ENCODE data around the gene STRIP2.
"Not testable (repeated sequence)": the region's sequence is repeated elsewhere in the genome, so short reads cannot be mapped to it uniquely, and the experiment has no call there.

The STRIP2 gene

GRCh38 chr7:129469930-129470329 lies 35.7 kb downstream of the STRIP2 start:
- TF ChIP-seq, protein P1, sequence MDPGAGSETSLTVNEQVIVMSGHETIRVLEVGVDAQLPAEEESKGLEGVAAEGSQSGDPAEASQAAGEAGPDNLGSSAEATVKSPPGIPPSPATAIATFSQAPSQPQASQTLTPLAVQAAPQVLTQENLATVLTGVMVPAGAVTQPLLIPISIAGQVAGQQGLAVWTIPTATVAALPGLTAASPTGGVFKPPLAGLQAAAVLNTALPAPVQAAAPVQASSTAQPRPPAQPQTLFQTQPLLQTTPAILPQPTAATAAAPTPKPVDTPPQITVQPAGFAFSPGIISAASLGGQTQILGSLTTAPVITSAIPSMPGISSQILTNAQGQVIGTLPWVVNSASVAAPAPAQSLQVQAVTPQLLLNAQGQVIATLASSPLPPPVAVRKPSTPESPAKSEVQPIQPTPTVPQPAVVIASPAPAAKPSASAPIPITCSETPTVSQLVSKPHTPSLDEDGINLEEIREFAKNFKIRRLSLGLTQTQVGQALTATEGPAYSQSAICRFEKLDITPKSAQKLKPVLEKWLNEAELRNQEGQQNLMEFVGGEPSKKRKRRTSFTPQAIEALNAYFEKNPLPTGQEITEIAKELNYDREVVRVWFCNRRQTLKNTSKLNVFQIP (CRISPR knock-in tag; IDR thresholded peaks at IDR 0.05; ENCODE audit: borderline replicate concordance, low read depth), result no peak
- TF ChIP-seq ZNF8 (CRISPR knock-in tag; IDR thresholded peaks at IDR 0.05) (no peak), CREB5 (CRISPR knock-in tag; IDR thresholded peaks at IDR 0.05; ENCODE audit: low read depth) (no peak), GLIS3 (CRISPR knock-in tag; IDR thresholded peaks at IDR 0.05) (no peak), CSRNP3 (CRISPR knock-in tag; IDR thresholded peaks at IDR 0.05) (no peak)
- TF ChIP-seq, protein P2, sequence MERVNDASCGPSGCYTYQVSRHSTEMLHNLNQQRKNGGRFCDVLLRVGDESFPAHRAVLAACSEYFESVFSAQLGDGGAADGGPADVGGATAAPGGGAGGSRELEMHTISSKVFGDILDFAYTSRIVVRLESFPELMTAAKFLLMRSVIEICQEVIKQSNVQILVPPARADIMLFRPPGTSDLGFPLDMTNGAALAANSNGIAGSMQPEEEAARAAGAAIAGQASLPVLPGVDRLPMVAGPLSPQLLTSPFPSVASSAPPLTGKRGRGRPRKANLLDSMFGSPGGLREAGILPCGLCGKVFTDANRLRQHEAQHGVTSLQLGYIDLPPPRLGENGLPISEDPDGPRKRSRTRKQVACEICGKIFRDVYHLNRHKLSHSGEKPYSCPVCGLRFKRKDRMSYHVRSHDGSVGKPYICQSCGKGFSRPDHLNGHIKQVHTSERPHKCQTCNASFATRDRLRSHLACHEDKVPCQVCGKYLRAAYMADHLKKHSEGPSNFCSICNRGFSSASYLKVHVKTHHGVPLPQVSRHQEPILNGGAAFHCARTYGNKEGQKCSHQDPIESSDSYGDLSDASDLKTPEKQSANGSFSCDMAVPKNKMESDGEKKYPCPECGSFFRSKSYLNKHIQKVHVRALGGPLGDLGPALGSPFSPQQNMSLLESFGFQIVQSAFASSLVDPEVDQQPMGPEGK (CRISPR knock-in tag; IDR thresholded peaks at IDR 0.05; ENCODE audit: borderline replicate concordance), result no peak
- ATAC-seq, result no peak

GRCh38 chr7:129470411-129470810 lies 36.2 kb downstream of the STRIP2 start:
- no peak for TF ChIP-seq GLIS3 (CRISPR knock-in tag; IDR thresholded peaks at IDR 0.05)
- TF ChIP-seq TCF4 (CRISPR knock-in tag; IDR thresholded peaks at IDR 0.05; ENCODE audit: borderline replicate concordance), result peak; percentile 51; the same call in 1 of the 2 replicates
- TF ChIP-seq BACH2 (CRISPR knock-in tag; IDR thresholded peaks at IDR 0.05; ENCODE audit: borderline replicate concordance), result no peak
- no peak; the same call in 2 of the 3 replicates for ATAC-seq

DNA sequence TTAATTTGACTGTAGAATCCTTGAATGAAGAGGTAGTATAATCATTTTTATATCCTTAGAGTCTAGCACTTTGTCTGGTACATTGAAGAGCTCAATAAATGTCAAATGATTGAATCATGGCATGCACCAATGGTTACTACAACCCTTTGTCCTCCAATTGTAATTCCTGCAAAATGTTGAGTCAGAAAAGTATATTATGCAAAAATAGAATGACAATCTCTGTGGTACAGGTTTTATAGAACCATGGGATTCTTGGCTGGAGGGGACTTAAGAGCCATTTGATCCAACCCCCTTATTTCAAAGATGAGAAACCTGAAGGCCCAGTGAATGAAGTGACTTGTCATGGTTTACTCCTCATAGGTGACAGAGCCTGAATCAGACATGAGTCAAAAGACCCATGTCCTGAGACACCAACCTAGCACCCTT lies 37.2 kb downstream of the STRIP2 start:
- TF ChIP-seq TSHZ2 (CRISPR knock-in tag; IDR thresholded peaks at IDR 0.05), result no peak
- TF ChIP-seq ZNF565 (CRISPR knock-in tag; conservative IDR thresholded peaks at IDR 0.05; ENCODE audit: low read depth), result no peak
- TF ChIP-seq RARB (CRISPR knock-in tag; IDR thresholded peaks at IDR 0.05), result no peak
- TF ChIP-seq ISL1 (CRISPR knock-in tag; IDR thresholded peaks at IDR 0.05), result no peak
- no peak for TF ChIP-seq TOX (CRISPR knock-in tag; IDR thresholded peaks at IDR 0.05; ENCODE audit: borderline replicate concordance)
- no peak for ATAC-seq

DNA sequence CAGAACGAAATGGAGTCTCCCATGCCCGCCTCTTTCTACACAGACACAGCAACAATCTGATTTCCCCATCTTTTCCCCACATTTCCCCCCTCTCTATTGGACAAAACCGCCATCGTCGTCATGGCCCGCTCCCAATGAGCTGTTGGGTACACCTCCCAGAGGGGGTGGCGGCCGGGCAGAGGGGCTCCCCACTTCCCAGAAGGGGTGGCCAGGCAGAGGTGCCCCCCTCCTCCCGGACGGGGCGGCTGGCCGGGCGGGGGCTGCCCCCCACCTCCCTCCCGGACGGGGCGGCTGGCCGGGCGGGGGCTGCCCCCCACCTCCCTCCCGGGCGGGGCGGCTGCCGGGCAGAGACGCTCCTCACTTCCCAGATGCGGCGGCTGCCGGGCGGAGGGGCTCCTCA lies 41.7 kb downstream of the STRIP2 start:
- not testable (repeated sequence) for ATAC-seq

DNA sequence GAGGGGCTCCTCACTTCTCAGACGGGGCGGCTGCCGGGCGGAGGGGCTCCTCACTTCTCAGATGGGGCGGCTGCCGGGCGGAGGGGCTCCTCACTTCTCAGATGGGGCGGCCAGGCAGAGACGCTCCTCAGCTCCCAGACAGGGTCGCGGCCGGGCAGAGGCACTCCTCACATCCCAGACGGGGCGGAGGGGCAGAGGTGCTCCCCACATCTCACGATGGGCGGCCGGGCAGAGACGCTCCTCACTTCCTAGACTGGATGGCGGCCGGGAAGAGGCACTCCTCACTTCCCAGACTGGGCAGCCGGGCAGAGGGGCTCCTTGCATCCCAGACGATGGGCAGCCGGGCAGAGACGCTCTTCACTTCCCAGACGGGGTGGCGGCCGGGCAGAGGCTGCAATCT lies 42.2 kb downstream of the STRIP2 start:
- not testable (repeated sequence) for ATAC-seq

- no peak for ATAC-seq
- TF ChIP-seq CSDC2 (CRISPR knock-in tag; IDR thresholded peaks at IDR 0.05) (no peak), ZFP30 (CRISPR knock-in tag; IDR thresholded peaks at IDR 0.05) (no peak), ZFP3 (CRISPR knock-in tag; IDR thresholded peaks at IDR 0.05) (no peak), GLIS3 (CRISPR knock-in tag; IDR thresholded peaks at IDR 0.05) (no peak), SNAI2 (CRISPR knock-in tag; IDR thresholded peaks at IDR 0.05) (no peak), TOX (CRISPR knock-in tag; IDR thresholded peaks at IDR 0.05; ENCODE audit: borderline replicate concordance) (no peak), RARB (CRISPR knock-in tag; IDR thresholded peaks at IDR 0.05) (no peak), BACH2 (CRISPR knock-in tag; IDR thresholded peaks at IDR 0.05; ENCODE audit: borderline replicate concordance) (no peak), PPARA (CRISPR knock-in tag; IDR thresholded peaks at IDR 0.05; ENCODE audit: borderline replicate concordance) (no peak), ARNTL (CRISPR knock-in tag; IDR thresholded peaks at IDR 0.05; ENCODE audit: borderline replicate concordance, low read depth) (no peak), OSR1 (CRISPR knock-in tag; IDR thresholded peaks at IDR 0.05) (no peak), ZNF70 (CRISPR knock-in tag; IDR thresholded peaks at IDR 0.05) (no peak)
- TF ChIP-seq, protein P1 (CRISPR knock-in tag; IDR thresholded peaks at IDR 0.05; ENCODE audit: borderline replicate concordance, low read depth), result no peak
Observed at GRCh38 chr7:129479831-129480230, 45.6 kb downstream of the STRIP2 start.
